ENCODE measurements around the gene EXOC6.
"Not testable (repeated sequence)": the region's sequence is repeated elsewhere in the genome, so short reads cannot be mapped to it uniquely, and the experiment has no call there.

EXOC6 gene

DNA sequence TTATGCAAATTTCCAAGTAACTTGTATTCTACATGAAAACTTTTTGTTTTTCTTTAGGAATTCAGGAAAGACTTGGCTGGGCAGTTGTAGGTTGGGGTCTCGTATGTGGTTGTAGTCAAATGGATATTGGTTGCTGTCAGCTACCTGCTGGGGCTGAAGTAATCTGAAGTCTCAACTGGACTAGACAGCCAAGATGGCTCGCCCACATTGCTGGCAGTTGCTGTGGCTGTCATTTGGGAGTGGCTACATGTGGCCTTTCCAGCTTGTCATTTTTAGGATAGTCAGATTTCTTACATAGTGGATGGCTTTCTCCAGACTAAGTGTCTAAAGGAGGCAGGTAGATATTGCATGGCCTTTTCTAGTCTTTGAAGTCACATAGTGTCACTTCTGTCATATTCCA, 32.6 kb downstream of the EXOC6 start:
- DNase-seq = no peak

- no peak for DNase-seq
Observed at GRCh38 chr10:92886334-92886961, 38.1 kb downstream of the EXOC6 start.

DNA sequence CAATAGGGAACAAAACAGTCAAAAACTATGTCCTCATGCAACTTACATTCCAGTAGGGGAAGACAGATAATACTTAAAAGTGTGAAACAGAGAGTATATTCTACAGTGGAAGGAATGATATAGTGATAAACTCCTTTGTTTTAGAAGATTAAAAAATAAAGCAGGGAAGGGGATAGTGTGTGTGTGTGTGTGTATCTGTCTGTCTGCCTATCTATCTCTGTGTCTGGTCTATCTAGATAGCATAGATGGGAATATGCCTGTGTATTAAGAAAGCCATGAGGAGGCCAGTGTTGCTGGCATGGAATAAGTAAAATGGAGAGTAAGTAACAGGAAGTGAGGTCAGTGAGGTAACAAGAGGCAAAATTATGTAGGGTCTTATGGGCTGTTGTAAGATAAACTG, 42.2 kb downstream of the EXOC6 start:
- no peak for DNase-seq

DNA sequence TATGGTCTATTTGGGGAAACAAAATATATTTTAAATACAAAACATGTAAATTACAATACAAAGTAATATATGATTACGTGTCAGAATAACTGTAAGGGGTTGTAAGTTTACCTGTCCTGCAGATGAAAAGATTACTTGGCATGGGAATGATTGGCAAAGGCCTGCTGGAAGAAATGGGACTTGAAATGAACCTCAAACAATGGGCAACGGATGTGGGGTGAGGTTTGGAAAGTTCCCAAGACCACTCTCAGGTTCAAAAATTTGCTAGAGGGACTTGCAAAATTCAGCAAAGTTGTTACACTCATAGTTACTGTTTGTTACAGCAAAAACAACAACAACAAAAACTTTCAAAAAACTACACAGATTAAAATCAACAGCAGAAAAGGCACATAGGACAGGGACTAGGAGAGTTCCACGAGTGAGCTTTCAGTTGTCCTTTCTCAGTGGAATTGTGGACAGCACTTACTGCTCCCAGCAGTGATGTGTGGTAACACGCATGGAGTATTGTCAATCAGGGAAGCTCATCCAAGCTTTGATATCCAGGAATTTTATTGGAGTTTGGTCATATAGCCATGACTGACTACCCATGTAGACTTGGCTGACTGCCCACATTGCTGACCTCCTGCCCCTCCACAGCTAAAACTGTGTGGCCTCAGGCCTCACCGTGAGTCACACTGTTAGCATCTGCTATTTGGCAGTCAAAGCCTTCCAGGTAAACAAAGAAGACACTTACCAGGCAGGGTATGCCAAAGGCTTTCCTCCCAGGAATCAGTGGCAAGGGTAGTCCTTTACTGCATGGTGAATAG, 43.8 kb downstream of the EXOC6 start:
- DNase-seq = no peak

- DNase-seq = no peak
Observed at GRCh38 chr10:92892691-92893054, 44.4 kb downstream of the EXOC6 start.

DNA sequence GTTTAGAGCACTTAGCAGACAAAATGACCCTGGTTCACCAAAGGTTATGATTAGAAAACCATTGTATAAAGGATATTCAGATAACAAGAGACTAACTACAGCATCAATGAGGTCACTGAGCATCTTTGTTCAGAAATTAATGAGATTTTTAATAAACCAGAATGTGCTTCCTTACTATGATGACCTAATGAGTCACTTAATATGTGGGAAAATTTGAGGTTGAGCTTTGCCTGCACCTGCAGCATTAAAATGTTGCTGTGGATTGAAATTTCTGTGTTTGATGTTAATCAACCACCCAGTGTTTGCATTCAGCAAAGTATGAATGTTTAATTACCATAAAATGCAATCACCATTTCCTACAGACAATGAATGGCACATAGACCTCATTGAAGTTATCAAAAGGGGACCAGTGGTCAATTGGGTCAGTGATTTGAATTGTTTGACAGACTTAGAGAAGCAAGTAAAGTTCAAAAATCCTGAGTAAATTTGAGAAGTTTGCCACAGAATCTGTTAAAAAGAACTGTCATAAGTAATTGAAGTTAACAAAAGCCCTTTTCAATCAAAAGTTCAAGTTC, 45.8 kb downstream of the EXOC6 start:
- no peak for DNase-seq

GRCh38 chr10:92897916-92898315, 49.6 kb downstream of the EXOC6 start:
- DNase-seq = no peak

- DNase-seq = peak; percentile 10
Observed at GRCh38 chr10:92901819-92902251, 53.5 kb downstream of the EXOC6 start.

DNA sequence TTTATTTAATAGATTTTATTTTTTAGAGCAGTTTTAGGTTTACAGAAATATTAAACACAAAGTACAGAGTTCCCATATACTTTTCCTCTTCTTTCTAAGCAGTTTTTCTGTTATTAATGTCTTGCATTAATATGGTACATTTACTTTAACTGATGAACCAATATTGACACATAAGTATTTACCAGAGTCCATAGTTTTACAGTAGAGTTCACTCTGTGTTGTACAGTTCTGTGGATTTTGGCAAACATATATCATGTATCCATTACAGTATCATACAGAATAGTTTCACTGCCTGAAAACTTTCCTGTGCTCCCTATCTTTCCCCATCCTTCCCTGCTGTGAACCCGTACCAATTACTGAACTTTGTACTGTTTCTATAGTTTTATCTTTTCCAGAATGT, 55.3 kb downstream of the EXOC6 start:
- no peak for DNase-seq

GRCh38 chr10:92907280-92907679, 59.0 kb downstream of the EXOC6 start:
- DNase-seq = no peak

DNA sequence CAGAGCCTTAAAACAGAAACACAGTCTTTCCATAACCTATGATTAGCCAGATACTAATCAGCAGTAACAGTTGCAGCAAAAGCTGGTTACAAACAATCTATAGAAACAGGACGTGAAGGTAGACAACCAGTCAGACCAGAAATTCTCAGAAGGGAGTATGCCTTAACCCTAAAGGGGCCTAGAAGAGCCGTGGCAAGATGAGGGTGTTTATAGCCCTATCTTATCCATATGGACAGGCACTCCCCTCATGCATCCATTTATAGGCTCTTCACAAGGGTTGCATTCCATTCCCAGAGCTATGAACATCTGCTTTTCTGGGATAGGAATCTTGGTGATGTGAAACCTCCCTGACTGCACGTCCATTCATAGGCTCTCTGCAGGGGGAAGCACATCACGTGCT, 64.3 kb downstream of the EXOC6 start:
- not testable (repeated sequence) for DNase-seq

GRCh38 chr10:92913973-92914372, 65.7 kb downstream of the EXOC6 start:
- no peak for DNase-seq

DNA sequence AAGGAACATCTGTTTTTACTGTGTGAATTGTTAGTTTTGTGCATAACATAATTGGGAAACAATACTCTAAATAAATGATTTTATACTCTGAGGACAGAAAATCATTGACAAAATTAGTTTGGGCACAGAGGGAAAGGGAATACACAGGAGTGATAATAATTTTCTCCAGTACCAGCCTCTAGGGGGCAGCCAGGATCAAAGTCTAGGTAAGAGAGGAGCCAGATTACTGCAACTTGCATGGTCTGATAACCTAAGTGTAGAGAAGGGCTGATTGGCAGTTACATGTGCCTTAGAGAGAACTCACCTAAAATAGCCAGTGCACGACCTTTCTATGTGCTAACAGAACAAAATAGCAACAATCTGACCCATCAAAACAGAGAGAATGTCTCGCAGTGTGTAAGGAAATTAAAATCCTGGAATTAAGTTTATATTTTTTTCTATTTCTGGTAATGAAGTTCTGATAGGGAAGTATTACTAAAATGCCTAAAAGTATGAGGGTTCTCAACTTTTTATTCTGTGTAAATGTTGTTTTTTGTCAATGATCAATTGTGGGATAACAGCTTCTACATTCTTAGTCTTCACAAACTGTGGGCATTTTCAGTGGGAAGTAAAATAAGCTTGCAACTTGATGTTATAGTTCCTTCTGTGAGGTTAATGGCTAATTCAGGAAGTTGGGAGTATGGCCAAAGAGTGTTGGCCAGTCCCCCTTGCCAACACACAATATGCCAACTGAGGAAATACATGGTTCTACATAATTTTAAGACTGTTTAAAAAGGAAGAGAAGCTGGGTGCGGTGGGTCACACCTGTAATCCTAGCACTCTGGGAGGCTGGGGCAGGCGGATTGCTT, 66.4 kb downstream of the EXOC6 start:
- no peak for DNase-seq

DNA sequence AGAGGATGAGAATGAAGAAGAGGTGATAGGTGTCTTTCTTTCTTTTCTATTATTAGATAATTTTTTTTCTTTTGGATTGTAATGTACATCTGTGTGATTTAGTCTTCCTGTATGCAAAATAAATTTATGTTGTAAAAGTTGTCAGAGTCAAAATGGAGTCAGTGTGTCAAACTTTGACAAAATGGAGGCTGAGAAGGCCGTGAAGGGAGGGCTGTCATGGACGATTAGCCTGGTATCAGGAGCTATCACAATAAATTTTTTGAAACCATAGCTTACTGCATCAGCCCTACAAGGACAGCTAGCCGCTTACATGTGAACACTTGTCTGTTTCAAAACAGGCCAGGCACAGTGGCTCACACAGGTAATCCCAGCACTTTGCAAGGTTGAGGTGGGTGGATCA, 67.6 kb downstream of the EXOC6 start:
- no peak for DNase-seq

DNA sequence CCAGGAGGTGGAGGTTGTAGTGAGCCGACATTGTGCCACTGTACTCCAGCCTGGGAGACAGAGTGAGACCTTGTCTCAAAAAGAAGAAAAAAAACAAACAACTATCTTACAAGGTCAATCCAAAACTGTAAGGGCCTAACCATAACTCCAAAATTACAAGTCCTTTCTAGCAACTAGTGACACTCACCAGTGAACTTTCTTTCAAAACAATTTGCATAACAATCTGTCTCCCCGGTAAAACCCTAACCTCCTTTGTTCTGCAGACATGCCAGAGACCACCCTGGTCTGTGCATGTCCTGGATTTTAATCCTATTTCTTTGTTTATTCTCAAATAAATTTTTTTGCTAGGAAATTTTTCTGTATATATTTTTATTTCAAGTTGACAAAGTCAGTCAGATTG, 68.1 kb downstream of the EXOC6 start:
- DNase-seq = no peak

- no peak for DNase-seq
Observed at GRCh38 chr10:92918603-92919002, 70.3 kb downstream of the EXOC6 start.

DNA sequence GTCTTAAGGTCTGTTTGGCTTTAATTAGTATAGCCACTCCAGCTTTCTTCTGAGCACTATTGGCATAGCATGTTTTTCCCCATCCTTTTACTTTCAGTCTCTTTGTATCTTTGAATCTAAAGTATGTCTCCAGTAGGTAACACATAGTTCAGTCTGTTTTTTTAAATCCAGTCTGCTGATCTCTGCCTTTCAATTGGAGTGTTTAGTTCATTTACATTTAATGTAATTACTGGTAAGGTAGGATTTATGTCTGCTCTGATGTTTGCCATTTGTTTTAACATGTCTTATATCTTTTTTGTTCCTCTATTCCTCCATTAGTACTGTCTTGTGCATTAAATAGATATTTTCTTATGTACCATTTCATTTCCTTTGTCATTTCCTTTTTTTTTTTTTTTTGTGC, 72.5 kb downstream of the EXOC6 start:
- DNase-seq = no peak

DNA sequence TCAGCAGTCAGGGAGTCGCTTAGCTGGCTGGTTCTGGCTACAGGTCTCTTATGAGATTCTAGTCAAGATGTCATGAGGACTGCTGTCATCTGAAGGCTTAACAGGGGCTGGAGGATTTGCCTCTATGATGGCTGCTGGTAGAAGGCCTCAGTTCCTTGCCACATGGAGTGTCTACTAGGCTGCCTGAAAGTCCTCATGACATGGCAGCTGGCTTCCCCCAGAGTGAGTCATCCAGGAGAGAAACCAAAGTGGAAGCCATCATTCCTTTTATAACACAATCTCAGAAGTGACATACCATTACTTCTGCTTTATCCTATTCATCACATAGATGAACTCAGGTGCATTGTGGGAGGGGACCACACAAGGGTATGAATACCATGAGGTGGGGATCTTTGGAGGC, 75.1 kb downstream of the EXOC6 start:
- no peak for DNase-seq

GRCh38 chr10:92929896-92930295, 81.6 kb downstream of the EXOC6 start:
- DNase-seq = no peak

DNA sequence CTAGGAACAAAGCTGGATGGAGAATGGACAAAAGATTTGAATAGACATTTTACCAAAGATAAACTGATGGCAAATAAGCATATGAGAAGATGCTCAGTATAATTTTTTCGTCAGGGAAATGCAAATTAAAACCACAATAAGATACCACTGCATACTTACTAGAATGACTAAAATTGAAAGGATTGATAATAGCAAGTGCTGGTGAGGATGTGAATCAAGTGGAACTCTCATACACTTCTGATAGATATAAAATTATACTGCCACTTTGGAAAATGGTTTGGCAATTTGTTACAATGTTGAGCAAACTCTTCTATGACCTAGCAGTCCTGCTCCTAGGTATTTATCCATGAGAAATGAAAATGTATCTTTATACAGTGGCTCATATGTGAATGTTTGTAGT, 83.3 kb downstream of the EXOC6 start:
- DNase-seq = no peak

DNA sequence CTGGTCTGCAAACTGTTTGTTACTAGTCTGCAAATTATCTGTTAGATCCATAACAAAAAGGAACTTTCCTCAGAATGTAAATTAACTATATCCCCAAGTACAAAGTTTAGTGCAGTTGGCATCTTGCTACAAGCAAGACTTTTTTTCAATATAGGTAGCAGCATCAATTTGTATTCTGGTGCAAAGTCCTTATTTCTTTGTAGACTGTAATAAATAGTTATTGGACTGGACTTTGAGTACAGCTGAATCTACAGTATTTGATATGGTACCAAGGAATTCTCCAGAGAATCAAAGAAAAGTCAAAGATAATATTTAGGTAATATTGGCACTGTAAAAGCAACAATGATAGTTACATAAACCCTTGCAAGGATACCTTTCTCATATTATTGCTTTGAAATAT, 89.6 kb downstream of the EXOC6 start:
- no peak for DNase-seq

GRCh38 chr10:92938841-92939240, 90.5 kb downstream of the EXOC6 start:
- no peak for DNase-seq

- DNase-seq = no peak
Observed at GRCh38 chr10:92942226-92942625, 93.9 kb downstream of the EXOC6 start.

DNA sequence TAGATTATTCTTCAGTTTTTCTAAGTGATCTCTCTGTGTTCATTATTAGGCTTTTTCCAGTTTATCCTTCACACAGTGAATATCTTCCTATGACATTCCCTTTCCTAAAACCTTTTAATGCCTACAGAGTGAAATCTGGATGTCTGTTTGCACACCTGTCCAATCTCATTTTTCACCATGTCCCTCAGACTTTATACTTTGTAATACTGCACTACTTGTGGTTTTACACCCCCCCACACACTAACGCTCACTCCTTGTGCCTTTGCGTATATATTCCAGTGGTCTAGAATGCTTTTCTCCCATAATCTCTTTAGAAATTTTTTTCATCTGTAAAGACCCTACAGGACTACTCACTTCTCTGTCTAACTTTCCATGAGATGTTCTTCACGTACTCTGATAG, 98.2 kb downstream of the EXOC6 start:
- DNase-seq = no peak

All from activated effector memory CD4-positive, alpha-beta T cell treated with Interleukin-2 at 50 U/mL for 16 hours (primary cell).